GM12878 (cell line): Measurements from ENCODE around the gene MEX3B. TPM values are rescaled to one million over a fixed set of nuclear protein-coding genes. Genes with fewer than 3 reads are reported as not detected.

Experiments used
- ATAC-seq: fragments of 200-7000 bp; cut with Tn5 transposase; 3 replicates; pipeline ENCODE4 v1.9.1; 2020; ENCODE audit warnings: mild to moderate bottlenecking, moderate library complexity
- BruUV-seq: library from RNA; stranded (reverse); fragments of 400-500 nt; replicated peaks from 2 replicates; lab custom pipeline; 2021; lab: Mats Ljungman, UMichigan
- CTCF ChIA-PET: fragments of 300-600 bp; sonication (Branson Sonifier 250); formaldehyde crosslinking; extraction: SDS; loops from one replicate; lab custom pipeline; 2021; ENCODE audit warnings: inconsistent platforms; lab: Yijun Ruan, JAX
- POLR2A ChIA-PET: fragments of 350-600 bp; formaldehyde crosslinking; extraction: SDS; loops from one replicate; lab custom pipeline; 2021; ENCODE audit warnings: inconsistent platforms; lab: Charles Lee
- RAD21 ChIA-PET: fragments of 300-600 bp; sonication (Branson Sonifier 250); formaldehyde crosslinking; loops from one replicate; lab custom pipeline; 2023; ENCODE audit warnings: antibody characterized with exemption; ENCODE audit not compliant: unreplicated experiment; lab: Charles Lee
- SMC1A ChIA-PET: fragments of 300-600 bp; sonication (Branson Sonifier 250); formaldehyde crosslinking; loops from one replicate; lab custom pipeline; 2023; ENCODE audit not compliant: unreplicated experiment, uncharacterized antibody; lab: Charles Lee
- DNase-seq: peaks from one replicate; pipeline ENCODE4 v3.0.0-alpha.2; 2011; ENCODE audit warnings: low read depth, low spot score
- FAIRE-seq: peaks from 3 replicates; lab custom pipeline; 2011; peaks lifted over from hg19 to GRCh38; lab: Jason Lieb, UNC
- H2AFZ ChIP-seq: 2 replicates; pipeline ENCODE4 v1.6.0; 2011; ENCODE audit warnings: low read depth, low read length, control low read depth; ENCODE audit not compliant: control insufficient read depth
- H3K27ac ChIP-seq: 2 replicates; pipeline ENCODE4 v1.5.1; 2011; ENCODE audit warnings: control low read depth; ENCODE audit not compliant: control insufficient read depth, insufficient read depth
- H3K27me3 ChIP-seq, 2 experiments: replicated peaks in 1 of 2; 2 replicates each; pipeline versions ENCODE4 v1.6.0 to v1.6.1; 2011; ENCODE audit warnings: low read length in 1 of 2; ENCODE audit not compliant: control insufficient read depth in 2 of 2, insufficient read depth in 2 of 2
- H3K36me3 ChIP-seq, 2 experiments: 2 replicates each; pipeline ENCODE4 v1.5.1; 2011; ENCODE audit warnings: low read length in 1 of 2; ENCODE audit not compliant: control insufficient read depth in 2 of 2, insufficient read depth in 2 of 2
- H3K4me1 ChIP-seq: 2 replicates; pipeline ENCODE4 v1.6.1; 2011; ENCODE audit warnings: mild to moderate bottlenecking, low read length, moderate library complexity, mixed read lengths; ENCODE audit not compliant: control insufficient read depth, insufficient read depth
- H3K4me2 ChIP-seq: 2 replicates; pipeline ENCODE4 v1.6.0; 2011; ENCODE audit warnings: control low read depth; ENCODE audit not compliant: control insufficient read depth, insufficient read depth
- H3K4me3 ChIP-seq: fragments of 200-600 bp; sonication (generic); 2 replicates; pipeline ENCODE4 v1.5.1; 2016
- H3K79me2 ChIP-seq: 2 replicates; pipeline ENCODE4 v1.6.0; 2011; ENCODE audit warnings: low read length; ENCODE audit not compliant: control insufficient read depth, insufficient read depth
- H3K9ac ChIP-seq: 2 replicates; pipeline ENCODE4 v1.8.0; 2011; ENCODE audit warnings: low read length, control low read depth, mixed read lengths; ENCODE audit not compliant: control insufficient read depth, insufficient read depth
- H3K9me3 ChIP-seq: replicated peaks from 3 replicates; pipeline ENCODE4 v1.5.1; 2011; ENCODE audit warnings: mild to moderate bottlenecking, low read length; ENCODE audit not compliant: control insufficient read depth, insufficient read depth
- H4K20me1 ChIP-seq: 2 replicates; pipeline ENCODE4 v1.6.0; 2011; ENCODE audit not compliant: control insufficient read depth, insufficient read depth
- ASH2L ChIP-seq: fragments of 300-600, 200-600 bp; sonication (generic); IDR thresholded peaks from 2 replicates; pipeline ENCODE4 v1.6.1; 2017; ENCODE audit warnings: low read depth, mild to moderate bottlenecking, borderline replicate concordance
- BACH1 ChIP-seq: fragments of 450-650 bp; IDR thresholded peaks from 2 replicates; pipeline ENCODE4 v1.6.1; 2017; ENCODE audit warnings: mild to moderate bottlenecking, borderline replicate concordance
- BRCA1 ChIP-seq: IDR thresholded peaks from 2 replicates; pipeline ENCODE4 v1.6.1; 2011; ENCODE audit warnings: low read depth, low read length, improper control_type of control experiment
- CBX3 ChIP-seq: fragments of 200-600 bp; sonication (generic); IDR thresholded peaks from 2 replicates; pipeline ENCODE4 v1.6.1; 2016; ENCODE audit warnings: low read depth, borderline replicate concordance
- CREM ChIP-seq: IDR thresholded peaks from 2 replicates; pipeline ENCODE4 v1.6.1; 2014; ENCODE audit warnings: antibody characterized with exemption, low read depth
- HDGF ChIP-seq: fragments of 450-650 bp; IDR thresholded peaks from 2 replicates; pipeline ENCODE4 v1.6.1; 2016; ENCODE audit warnings: antibody characterized with exemption
- KLF5 ChIP-seq: fragments of 450-650 bp; IDR thresholded peaks from 2 replicates; pipeline ENCODE4 v1.6.1; 2014; ENCODE audit warnings: mild to moderate bottlenecking; ENCODE audit not compliant: partially characterized antibody
- MXI1 ChIP-seq: fragments of 150-350 bp; IDR thresholded peaks from 2 replicates; pipeline ENCODE4 v1.6.1; 2011; ENCODE audit warnings: low read depth, mild to moderate bottlenecking, inconsistent platforms, low read length, improper control_type of control experiment
- NFXL1 ChIP-seq: fragments of 450-650 bp; IDR thresholded peaks from 2 replicates; pipeline ENCODE4 v1.6.1; 2017; ENCODE audit warnings: antibody characterized with exemption, mild to moderate bottlenecking, borderline replicate concordance
- NKRF ChIP-seq: fragments of 450-650 bp; conservative IDR thresholded peaks from 2 replicates; pipeline ENCODE4 v1.6.1; 2017; ENCODE audit warnings: mild to moderate bottlenecking, moderate library complexity
- POLR2A ChIP-seq: IDR thresholded peaks from 2 replicates; pipeline ENCODE4 v1.6.1; 2011; ENCODE audit warnings: low read depth, mild to moderate bottlenecking, low read length
- POU2F2 ChIP-seq: IDR thresholded peaks from 3 replicates; pipeline ENCODE4 v1.6.1; 2011; ENCODE audit warnings: low read depth, mild to moderate bottlenecking, low read length, borderline replicate concordance
- SREBF2 ChIP-seq: IDR thresholded peaks from 2 replicates; pipeline ENCODE4 v1.6.1; 2012; ENCODE audit warnings: mild to moderate bottlenecking, low read length
- TBL1XR1 ChIP-seq: IDR thresholded peaks from 2 replicates; pipeline ENCODE4 v1.6.1; 2012; ENCODE audit warnings: low read depth, low read length, improper control_type of control experiment
- TCF12 ChIP-seq: IDR thresholded peaks from 2 replicates; pipeline ENCODE4 v1.6.1; 2011; ENCODE audit warnings: low read depth, mild to moderate bottlenecking, low read length
- WGBS: methylation state at CpG from one replicate; pipeline ENCODE4 v1.1.6; 2016; ENCODE audit warnings: low lambda C conversion rate; ENCODE audit not compliant: insufficient replicate concordance, insufficient coverage; ENCODE audit errors: missing lambda C conversion rate; 5-methylcytosine and 5-hydroxymethylcytosine counted together
- in situ Hi-C: fragments of 300-500 bp; cut with MboI; formaldehyde crosslinking; loops from 9 replicates; pipeline ENCODE4 v1.14.3; 2018; ENCODE audit warnings: mixed read lengths
- intact Hi-C: fragments of 100-400 bp; cut with micrococcal nuclease; formaldehyde crosslinking; loops from one replicate; pipeline ENCODE4 v1.14.2; 2022; ENCODE audit not compliant: unreplicated experiment
- polyA plus RNA-seq, 11 experiments: library from polyadenylated mRNA; depleted of rRNA in 4 of 11; unstranded in 6 of 11; stranded (reverse) in 5 of 11; fragments of >200 nt; fragmentation: Nextera tagmentation in 4 of 11; fragmentation: Illumina TruSeq in 1 of 11; extraction: Ambion mirVana in 4 of 11; extraction: Trizol in 1 of 11; gene quantifications; 1 replicate in 1 of 11; 2 replicates in 10 of 11; pipeline versions ENCODE4 v1.2.1 to v1.2.3, GENCODE V29; 2011 to 2016; ENCODE audit warnings: inconsistent platforms in 2 of 11, missing spikeins in 2 of 11, low read depth in 1 of 11
- total RNA-seq, 4 experiments: library from RNA; depleted of rRNA in 3 of 4; stranded (reverse); fragments of >200 nt in 3 of 4; fragmentation: Illumina TruSeq in 1 of 4; extraction: Trizol in 1 of 4; gene quantifications; 2 replicates each; pipeline versions ENCODE4 v1.2.1 to v1.2.3, GENCODE V29; 2013 to 2021

The MEX3B gene
- total and polyA plus RNA-seq, 10 of the 15 experiments (the other 5 are each of a cell fraction or from before 2014, with no cell fraction given), result 0.02 to 1.3 (median 0.28) TPM

DNA sequence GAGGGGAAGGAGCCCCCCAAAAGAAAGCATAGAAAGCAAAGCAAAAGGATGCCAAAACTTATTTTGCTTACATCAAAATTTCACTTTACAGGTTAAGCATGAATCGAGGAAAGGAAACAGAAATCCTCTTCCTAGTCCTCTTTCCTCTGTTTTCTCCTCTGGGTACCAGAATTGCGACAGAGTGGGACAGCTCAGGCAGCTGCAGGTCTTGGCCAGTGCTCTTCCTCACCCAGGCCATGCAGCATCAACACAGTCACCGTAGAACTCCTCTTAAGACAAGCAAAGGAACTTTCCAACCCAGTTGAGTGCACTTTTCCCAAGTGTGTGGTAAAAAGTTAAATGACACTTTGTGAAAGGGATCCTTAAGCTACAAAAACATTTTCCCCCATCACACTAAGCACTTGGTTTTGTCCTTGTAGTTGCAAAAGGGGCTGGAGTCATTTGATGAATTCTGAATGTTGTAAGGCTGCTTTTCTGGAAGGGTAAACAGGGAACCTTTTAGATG, 45.9 kb upstream of the MEX3B start:
- intact Hi-C loops (no loop called here), in situ Hi-C loops (no loop called here)
- WGBS, result 0% methylated on average over 3 of the region's 3 CpGs
- Histone ChIP-seq H3K9me3 (no peaks in the 10 kb centered on the region), H3K36me3 (no peaks in the 10 kb centered on the region), H3K27me3 (no peaks in the 10 kb centered on the region; a peak in 2 of 4 replicates), H2AFZ (no peak overlapping the region), H3K4me1 (no peaks in the 10 kb centered on the region), H3K4me2 (no peak overlapping the region), H3K79me2 (no peaks in the 10 kb centered on the region), H3K4me3 (no peak overlapping the region), H3K27ac (no peak overlapping the region), H4K20me1 (no peaks in the 10 kb centered on the region), H3K9ac (no peak overlapping the region)
- ChIA-PET POLR2A (no interaction called here), SMC1A (no interaction called here), RAD21 (no interaction called here), CTCF (interaction anchor here (1.3 kb wide), 1 partner anchor 17 kb away, joined by 3 read pairs; no protein-coding TSS in a partner anchor)
- ATAC-seq, result no peak
- BruUV-seq, result no TSS peak
- DNase-seq, result no peak
- FAIRE-seq, result no peak
- TF ChIP-seq POLR2A, result no peak
- TF ChIP-seq NFXL1, result no peak
- TF ChIP-seq ASH2L, result no peak
- no peak for TF ChIP-seq POU2F2
- TF ChIP-seq BRCA1, result no peak
- TF ChIP-seq HDGF, result no peak
- TF ChIP-seq SREBF2, result no peak
- no peak for TF ChIP-seq CREM
- no peak for TF ChIP-seq NKRF
- no peak for TF ChIP-seq MXI1
- no peak for TF ChIP-seq TBL1XR1
- no peak for TF ChIP-seq CBX3
- no peak for TF ChIP-seq TCF12
- no peak for TF ChIP-seq KLF5
- TF ChIP-seq BACH1, result no peak
- TF ChIP-seq, all 136 proteins: peak for 0
